Gastroesophageal sphincter (tissue), 3 donors: ENCODE data around the gene MMEL1.
"Not testable (repeated sequence)": the region's sequence is repeated elsewhere in the genome, so short reads cannot be mapped to it uniquely, and the experiment has no call there.

ENCODE experiments used
- CTCF ChIP-seq, 4 experiments: fragments of 200-600 bp in 2 of 4; fragments of 450-650 bp in 2 of 4; sonication (generic) in 1 of 4; IDR thresholded peaks; one replicate each; pipeline ENCODE4 v1.5.1; 2017 to 2019; ENCODE audit warnings: antibody characterized with exemption in 4 of 4, mild to moderate bottlenecking in 2 of 4, moderate library complexity in 2 of 4
- EP300 ChIP-seq: sonication (generic); formaldehyde crosslinking; IDR thresholded peaks from one replicate; pipeline ENCODE4 v1.6.1; 2017; ENCODE audit warnings: antibody characterized with exemption, mild to moderate bottlenecking
- POLR2AphosphoS5 ChIP-seq: sonication (generic); formaldehyde crosslinking; IDR thresholded peaks from one replicate; pipeline ENCODE4 v1.6.1; 2017; ENCODE audit warnings: antibody characterized with exemption

DNA sequence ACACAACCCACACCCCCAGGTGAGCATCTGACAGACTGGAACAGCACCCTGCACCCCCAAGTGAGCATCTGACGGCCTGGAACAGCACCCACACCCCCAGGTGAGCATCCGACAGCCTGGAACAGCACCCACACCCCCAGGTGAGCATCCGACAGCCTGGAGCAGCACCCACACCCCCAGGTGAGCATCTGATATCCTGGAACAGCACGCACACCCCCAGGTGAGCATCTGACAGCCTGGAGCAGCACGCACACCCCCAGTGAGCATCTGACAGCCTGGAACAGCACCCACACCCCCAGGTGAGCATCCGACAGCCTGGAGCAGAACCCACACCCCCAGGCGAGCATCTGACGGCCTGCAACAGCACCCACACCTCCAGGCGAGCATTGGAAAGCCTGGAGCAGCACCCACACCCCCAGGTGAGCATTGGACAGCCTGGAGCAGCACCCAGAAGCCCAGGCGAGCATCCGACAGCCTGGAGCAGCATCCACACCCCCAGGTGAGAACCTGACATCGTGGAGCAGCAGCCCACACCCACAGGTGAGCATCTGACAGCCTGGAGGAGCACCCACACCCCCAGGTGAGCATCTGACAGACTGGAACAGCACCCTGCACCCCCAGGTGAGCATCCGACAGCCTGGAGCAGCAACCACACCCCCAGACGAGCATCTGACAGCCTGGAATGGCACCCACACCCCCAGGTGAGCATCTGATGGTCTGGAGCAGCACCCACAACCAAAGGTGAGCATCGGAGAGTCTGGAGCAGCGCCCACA is 19.5 kb upstream of the MMEL1 start:
- not testable (repeated sequence) for TF ChIP-seq CTCF (IDR thresholded peaks at IDR 0.05); POLR2AphosphoS5; EP300
